Panc1 (cell line): ENCODE results near the gene ZGRF1.

Source experiments
- POLR2AphosphoS5 ChIP-seq: IDR thresholded peaks from 2 replicates; pipeline ENCODE4 v1.6.1; 2012; ENCODE audit warnings: mild to moderate bottlenecking, low read depth, low read length, moderate library complexity
- SIN3A ChIP-seq: IDR thresholded peaks from 2 replicates; pipeline ENCODE4 v1.6.1; 2012; ENCODE audit warnings: low read depth, mild to moderate bottlenecking, low read length, moderate library complexity, borderline replicate concordance; ENCODE audit not compliant: insufficient read depth
- TF ChIP-seq, protein P1 (sequence below): fragments of 450-650 bp; IDR thresholded peaks from 2 replicates; pipeline ENCODE4 v1.5.1; 2017; ENCODE audit warnings: mild to moderate bottlenecking
- TF ChIP-seq, protein P2 (sequence below), 2 experiments: IDR thresholded peaks; 2 replicates each; pipeline ENCODE4 v1.6.1; 2011 to 2012; ENCODE audit warnings: low read depth in 2 of 2, control low read depth in 1 of 2, low read length in 1 of 2, mild to moderate bottlenecking in 1 of 2, moderate library complexity in 1 of 2; ENCODE audit not compliant: insufficient read depth in 1 of 2

DNA sequence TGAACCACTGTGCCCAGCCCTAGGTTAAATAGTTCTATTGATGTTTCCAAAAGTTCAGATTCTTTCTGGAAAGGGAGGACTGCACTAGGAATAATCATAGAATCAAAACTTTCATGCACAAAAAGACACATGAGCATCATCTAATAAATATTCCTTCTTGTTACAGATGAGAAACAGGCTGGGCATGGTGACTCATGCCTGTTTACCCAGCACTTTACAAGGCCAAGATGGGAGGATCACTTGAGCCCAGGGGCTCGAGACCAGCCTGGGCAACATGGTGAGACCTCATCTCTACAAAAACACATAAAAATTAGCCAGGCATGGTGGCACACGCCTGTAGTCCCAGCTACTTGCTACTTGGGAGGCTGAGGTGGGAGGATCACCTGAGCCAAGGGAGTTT lies 27.9 kb upstream of the ZGRF1 start:
- TF ChIP-seq, protein P1, sequence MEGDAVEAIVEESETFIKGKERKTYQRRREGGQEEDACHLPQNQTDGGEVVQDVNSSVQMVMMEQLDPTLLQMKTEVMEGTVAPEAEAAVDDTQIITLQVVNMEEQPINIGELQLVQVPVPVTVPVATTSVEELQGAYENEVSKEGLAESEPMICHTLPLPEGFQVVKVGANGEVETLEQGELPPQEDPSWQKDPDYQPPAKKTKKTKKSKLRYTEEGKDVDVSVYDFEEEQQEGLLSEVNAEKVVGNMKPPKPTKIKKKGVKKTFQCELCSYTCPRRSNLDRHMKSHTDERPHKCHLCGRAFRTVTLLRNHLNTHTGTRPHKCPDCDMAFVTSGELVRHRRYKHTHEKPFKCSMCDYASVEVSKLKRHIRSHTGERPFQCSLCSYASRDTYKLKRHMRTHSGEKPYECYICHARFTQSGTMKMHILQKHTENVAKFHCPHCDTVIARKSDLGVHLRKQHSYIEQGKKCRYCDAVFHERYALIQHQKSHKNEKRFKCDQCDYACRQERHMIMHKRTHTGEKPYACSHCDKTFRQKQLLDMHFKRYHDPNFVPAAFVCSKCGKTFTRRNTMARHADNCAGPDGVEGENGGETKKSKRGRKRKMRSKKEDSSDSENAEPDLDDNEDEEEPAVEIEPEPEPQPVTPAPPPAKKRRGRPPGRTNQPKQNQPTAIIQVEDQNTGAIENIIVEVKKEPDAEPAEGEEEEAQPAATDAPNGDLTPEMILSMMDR, result no peak
- TF ChIP-seq POLR2AphosphoS5, result no peak
- TF ChIP-seq, protein P2, sequence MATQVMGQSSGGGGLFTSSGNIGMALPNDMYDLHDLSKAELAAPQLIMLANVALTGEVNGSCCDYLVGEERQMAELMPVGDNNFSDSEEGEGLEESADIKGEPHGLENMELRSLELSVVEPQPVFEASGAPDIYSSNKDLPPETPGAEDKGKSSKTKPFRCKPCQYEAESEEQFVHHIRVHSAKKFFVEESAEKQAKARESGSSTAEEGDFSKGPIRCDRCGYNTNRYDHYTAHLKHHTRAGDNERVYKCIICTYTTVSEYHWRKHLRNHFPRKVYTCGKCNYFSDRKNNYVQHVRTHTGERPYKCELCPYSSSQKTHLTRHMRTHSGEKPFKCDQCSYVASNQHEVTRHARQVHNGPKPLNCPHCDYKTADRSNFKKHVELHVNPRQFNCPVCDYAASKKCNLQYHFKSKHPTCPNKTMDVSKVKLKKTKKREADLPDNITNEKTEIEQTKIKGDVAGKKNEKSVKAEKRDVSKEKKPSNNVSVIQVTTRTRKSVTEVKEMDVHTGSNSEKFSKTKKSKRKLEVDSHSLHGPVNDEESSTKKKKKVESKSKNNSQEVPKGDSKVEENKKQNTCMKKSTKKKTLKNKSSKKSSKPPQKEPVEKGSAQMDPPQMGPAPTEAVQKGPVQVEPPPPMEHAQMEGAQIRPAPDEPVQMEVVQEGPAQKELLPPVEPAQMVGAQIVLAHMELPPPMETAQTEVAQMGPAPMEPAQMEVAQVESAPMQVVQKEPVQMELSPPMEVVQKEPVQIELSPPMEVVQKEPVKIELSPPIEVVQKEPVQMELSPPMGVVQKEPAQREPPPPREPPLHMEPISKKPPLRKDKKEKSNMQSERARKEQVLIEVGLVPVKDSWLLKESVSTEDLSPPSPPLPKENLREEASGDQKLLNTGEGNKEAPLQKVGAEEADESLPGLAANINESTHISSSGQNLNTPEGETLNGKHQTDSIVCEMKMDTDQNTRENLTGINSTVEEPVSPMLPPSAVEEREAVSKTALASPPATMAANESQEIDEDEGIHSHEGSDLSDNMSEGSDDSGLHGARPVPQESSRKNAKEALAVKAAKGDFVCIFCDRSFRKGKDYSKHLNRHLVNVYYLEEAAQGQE (IDR thresholded peaks at IDR 0.05; ENCODE audit: insufficient read depth in 1 of 2, low read depth in 2 of 2, low read length in 1 of 2), result no peak
- TF ChIP-seq SIN3A, result no peak
